GOT3 (cell line): Measurements from ENCODE around the gene WDR4.
"Not testable (repeated sequence)": the region's sequence is repeated elsewhere in the genome, so short reads cannot be mapped to it uniquely, and the experiment has no call there.

ENCODE experiments used
- DNase-seq: peaks from one replicate; lab custom pipeline; 2025; ENCODE audit warnings: mixed read lengths; lab: John Stamatoyannopoulos, UW

WDR4 gene

GRCh38 chr21:42815217-42815616 is 64.1 kb downstream of the WDR4 start:
- no peak for DNase-seq

- not testable (repeated sequence) for DNase-seq
Observed at GRCh38 chr21:42812528-42813241, 66.7 kb downstream of the WDR4 start.

- no peak for DNase-seq
Observed at GRCh38 chr21:42811960-42812359, 67.4 kb downstream of the WDR4 start.

- no peak for DNase-seq
Observed at GRCh38 chr21:42809577-42810475, 69.5 kb downstream of the WDR4 start.

DNA sequence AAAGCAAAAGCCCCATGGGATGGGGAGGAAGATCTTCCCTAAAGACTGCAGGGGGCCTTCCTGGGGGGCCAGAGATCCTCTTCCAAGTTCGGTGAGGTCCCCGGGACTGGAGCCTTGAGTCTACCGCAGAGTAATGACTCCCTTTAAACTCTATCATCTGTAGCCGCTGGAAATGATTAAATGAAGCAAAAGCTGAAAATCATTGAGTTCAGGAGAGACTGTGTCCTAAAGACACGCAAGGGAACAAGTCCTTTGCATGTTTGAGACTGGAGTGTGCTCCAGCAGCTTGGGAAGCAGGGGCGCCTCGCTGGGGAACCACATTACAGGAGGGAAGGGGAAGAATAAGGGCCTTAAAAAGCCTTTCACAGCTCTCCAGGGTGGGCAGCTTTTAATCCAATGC is 70.2 kb downstream of the WDR4 start:
- DNase-seq = no peak

DNA sequence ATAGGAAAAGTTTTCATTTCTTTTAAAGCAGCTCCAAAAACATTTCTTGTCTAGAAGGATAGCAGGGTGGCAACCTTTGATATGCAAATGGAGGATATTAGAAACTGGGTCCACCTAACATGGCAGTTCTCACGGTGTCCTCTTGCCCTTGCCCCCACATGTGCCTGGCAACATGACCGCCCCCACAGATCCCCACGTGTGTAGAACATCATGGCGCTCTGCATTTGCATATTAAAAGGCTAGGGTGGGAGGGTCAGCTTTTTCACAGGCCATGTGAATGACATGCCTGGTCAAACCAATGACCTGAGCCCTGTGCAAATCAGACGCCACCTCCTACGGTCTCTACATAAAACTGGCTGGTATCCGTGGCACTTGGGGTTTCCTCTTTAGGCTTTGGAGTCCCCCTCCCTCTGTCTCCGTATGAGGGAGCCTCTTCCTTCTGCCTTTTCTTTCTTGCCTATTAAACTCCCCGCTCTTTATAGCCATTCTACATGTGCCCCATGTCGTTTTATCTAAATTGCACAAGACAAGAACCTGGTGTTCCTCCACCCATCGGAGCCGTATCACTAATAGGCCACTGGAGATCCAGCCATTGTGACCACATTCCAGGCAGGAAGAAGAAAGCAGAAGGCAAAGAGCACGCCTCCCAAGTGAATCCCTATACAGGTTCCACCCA is 71.3 kb downstream of the WDR4 start:
- DNase-seq = no peak

GRCh38 chr21:42807293-42807895 is 71.9 kb downstream of the WDR4 start:
- not testable (repeated sequence) for DNase-seq

DNA sequence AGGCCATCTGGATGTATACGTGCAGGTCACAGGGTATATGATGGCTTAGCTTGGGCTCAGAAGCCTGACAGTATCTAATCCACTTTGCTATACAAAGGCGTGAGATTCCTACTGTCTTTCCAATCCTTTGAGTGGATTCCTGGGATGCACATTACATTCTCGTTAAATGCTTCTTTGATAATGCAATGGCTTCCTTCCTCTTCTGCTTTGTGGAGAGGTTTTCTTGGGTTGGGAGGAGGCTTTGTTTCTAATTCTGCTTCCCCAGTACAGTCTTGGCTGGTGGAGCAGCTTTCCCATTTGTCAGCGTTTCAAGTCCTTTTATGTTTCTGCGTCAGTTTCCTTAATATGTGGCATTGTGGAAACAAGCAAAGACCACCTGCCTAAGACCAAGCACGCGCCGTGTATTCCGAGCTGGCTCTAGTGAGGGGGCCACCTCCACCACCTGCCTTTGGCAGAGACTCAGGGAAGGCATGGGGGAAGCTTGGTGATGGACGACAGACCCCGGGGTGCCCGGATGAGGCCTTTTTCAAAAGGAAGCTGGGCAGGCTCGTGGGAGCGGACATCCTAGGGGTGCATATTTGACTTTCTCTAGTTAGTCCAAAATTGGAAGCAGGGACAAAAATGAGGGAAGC is 72.7 kb downstream of the WDR4 start:
- no peak for DNase-seq

DNA sequence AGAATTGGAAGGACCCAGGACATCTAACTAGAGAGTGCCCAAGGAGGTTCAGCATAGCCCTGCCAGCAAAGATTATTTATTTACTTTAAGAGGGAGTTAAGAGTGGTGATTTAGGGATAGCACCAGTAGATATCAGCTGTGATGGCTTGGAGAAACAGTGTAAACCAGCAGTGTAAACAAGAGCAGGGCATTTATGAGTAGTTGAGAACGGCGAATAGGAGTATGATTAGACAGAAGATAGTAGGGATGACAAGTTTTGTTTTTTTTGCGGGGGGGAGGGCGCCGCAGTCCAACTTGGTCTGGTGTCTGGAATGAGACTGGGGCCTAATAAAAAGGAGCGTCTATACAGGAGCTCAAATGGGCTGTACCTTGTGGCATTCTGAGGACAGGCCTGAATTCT is 77.7 kb downstream of the WDR4 start:
- DNase-seq = not testable (repeated sequence)

DNA sequence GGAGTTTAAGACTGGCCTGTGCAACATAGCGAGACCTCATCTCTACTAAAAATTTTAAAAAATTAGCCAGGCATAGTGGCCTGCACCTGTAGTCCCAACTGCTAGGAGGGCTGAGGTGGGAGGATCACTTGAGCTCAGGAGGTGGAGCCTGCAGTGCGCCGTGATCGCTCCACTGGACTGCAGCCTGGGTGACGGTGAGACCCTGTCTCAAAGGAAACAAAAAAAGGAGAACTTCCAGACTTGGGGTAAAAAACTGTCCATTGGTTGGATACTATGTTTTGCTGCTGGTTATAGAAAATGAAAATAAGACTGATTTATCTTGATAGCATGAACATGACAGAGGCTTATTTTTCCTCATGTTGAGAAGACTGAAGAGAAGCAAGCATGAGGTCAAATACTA is 79.4 kb downstream of the WDR4 start:
- no peak for DNase-seq

DNA sequence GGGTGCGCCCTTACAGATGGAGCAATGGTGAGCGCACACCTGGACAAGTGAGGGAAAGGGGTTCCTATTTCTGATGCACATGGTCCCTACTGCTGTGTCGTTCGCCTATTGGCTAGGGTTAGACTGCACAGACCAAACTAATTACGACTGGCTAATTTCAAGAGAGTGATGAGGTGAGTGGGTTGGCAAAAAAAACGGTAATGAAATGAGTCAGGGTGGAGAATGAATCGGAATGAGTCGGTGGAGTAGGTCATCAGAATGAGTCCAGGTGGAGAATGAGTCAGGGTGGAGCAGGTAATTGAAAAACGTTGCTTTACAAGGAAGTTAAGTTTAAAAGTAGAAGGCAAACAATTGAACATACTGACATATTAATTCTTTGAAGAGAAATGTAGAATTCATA is 79.8 kb downstream of the WDR4 start:
- DNase-seq = no peak
